H7 (cell line): ENCODE measurements around the gene PCDHA1. TPM values are rescaled to one million over a fixed set of nuclear protein-coding genes. Genes with fewer than 3 reads are reported as not detected.

Experiments used
- DNase-seq: peaks from one replicate; pipeline ENCODE4 v3.0.0; 2012
- H3K27me3 ChIP-seq: 2 replicates; pipeline ENCODE4 v1.6.0; 2011; ENCODE audit warnings: mild to moderate bottlenecking, low read length; ENCODE audit not compliant: control insufficient read depth, insufficient read depth
- H3K36me3 ChIP-seq: replicated peaks from 2 replicates; pipeline ENCODE4 v1.5.1; 2011; ENCODE audit warnings: low read length; ENCODE audit not compliant: control insufficient read depth, insufficient read depth
- H3K4me3 ChIP-seq: 2 replicates; pipeline ENCODE4 v1.5.1; 2011; ENCODE audit warnings: low read depth, mild to moderate bottlenecking, control low read depth, low read length, moderate library complexity; ENCODE audit not compliant: insufficient read depth
- total RNA-seq: library from RNA; depleted of rRNA; stranded (reverse); fragments of >200 nt; shearing (Covaris generic); gene quantifications from 2 replicates; pipeline ENCODE4 v1.2.3, GENCODE V29; 2014

The PCDHA1 gene
- total RNA-seq, 1 experiment from 2014 or later: not detected

GRCh38 chr5:140966293-140967225 is 180.6 kb downstream of the PCDHA1 start, which contains the start of gene PCDHAC2:
Gene PCDHAC2 (plus strand): TSS chr5:140966476. CDS start chr5:140966767, 291 bp downstream.
- DNase-seq: peak; percentile 78
- peaks cover 15% of the 10 kb centered on the region for H3K27me3 ChIP-seq
- peak within 1 kb of the TSS; percentile 75 for H3K4me3 ChIP-seq
- H3K36me3 ChIP-seq: no peaks in the 10 kb centered on the region

- DNase-seq: peak; percentile 19
- Histone ChIP-seq H3K4me3 (peak overlapping the region; percentile 75), H3K36me3 (no peaks in the 10 kb centered on the region), H3K27me3 (peaks cover 15% of the 10 kb centered on the region)
Measured at GRCh38 chr5:140967226-140967893, 181.4 kb downstream of the PCDHA1 start.

- no peak for DNase-seq
- H3K36me3 ChIP-seq: no peaks in the 10 kb centered on the region
- peaks cover 15% of the 10 kb centered on the region for H3K27me3 ChIP-seq
- H3K4me3 ChIP-seq: no peak overlapping the region
Measured at GRCh38 chr5:140969880-140970279, 183.9 kb downstream of the PCDHA1 start.

GRCh38 chr5:140973550-140973949 is 187.6 kb downstream of the PCDHA1 start:
- H3K4me3 ChIP-seq: no peak overlapping the region
- no peaks in the 10 kb centered on the region for H3K36me3 ChIP-seq
- no peaks in the 10 kb centered on the region for H3K27me3 ChIP-seq
- no peak for DNase-seq

GRCh38 chr5:140977003-140977402 is 191.1 kb downstream of the PCDHA1 start:
- no peak overlapping the region for H3K4me3 ChIP-seq
- H3K27me3 ChIP-seq: no peaks in the 10 kb centered on the region
- H3K36me3 ChIP-seq: no peaks in the 10 kb centered on the region
- no peak for DNase-seq

- no peaks in the 10 kb centered on the region for H3K27me3 ChIP-seq
- no peaks in the 10 kb centered on the region for H3K36me3 ChIP-seq
- no peak for DNase-seq
- no peak overlapping the region for H3K4me3 ChIP-seq
Measured at GRCh38 chr5:140978260-140978659, 192.3 kb downstream of the PCDHA1 start.

- Histone ChIP-seq H3K27me3 (no peaks in the 10 kb centered on the region), H3K36me3 (no peaks in the 10 kb centered on the region), H3K4me3 (no peak overlapping the region)
- no peak for DNase-seq
Measured at GRCh38 chr5:140978983-140979382, 193.0 kb downstream of the PCDHA1 start.

GRCh38 chr5:140982083-140982716 is 196.3 kb downstream of the PCDHA1 start:
- Histone ChIP-seq H3K4me3 (no peak overlapping the region), H3K36me3 (no peaks in the 10 kb centered on the region), H3K27me3 (no peaks in the 10 kb centered on the region)
- DNase-seq: no peak

GRCh38 chr5:140986117-140986521 is 200.2 kb downstream of the PCDHA1 start:
- Histone ChIP-seq H3K36me3 (no peaks in the 10 kb centered on the region), H3K4me3 (no peak overlapping the region), H3K27me3 (no peaks in the 10 kb centered on the region)
- peak; percentile 23 for DNase-seq

GRCh38 chr5:140988100-140988499 is 202.2 kb downstream of the PCDHA1 start:
- Histone ChIP-seq H3K4me3 (no peak overlapping the region), H3K27me3 (no peaks in the 10 kb centered on the region), H3K36me3 (no peaks in the 10 kb centered on the region)
- no peak for DNase-seq

- no peak overlapping the region for H3K4me3 ChIP-seq
- no peaks in the 10 kb centered on the region for H3K27me3 ChIP-seq
- no peak for DNase-seq
- H3K36me3 ChIP-seq: no peaks in the 10 kb centered on the region
Measured at GRCh38 chr5:140988608-140989007, 202.7 kb downstream of the PCDHA1 start.

- Histone ChIP-seq H3K4me3 (no peak overlapping the region), H3K27me3 (no peaks in the 10 kb centered on the region), H3K36me3 (no peaks in the 10 kb centered on the region)
- DNase-seq: no peak
Measured at GRCh38 chr5:140989254-140990020, 203.5 kb downstream of the PCDHA1 start.

GRCh38 chr5:140992828-140993227 is 206.9 kb downstream of the PCDHA1 start:
- Histone ChIP-seq H3K27me3 (no peaks in the 10 kb centered on the region), H3K4me3 (no peak overlapping the region), H3K36me3 (no peaks in the 10 kb centered on the region)
- DNase-seq: no peak

- no peaks in the 10 kb centered on the region for H3K27me3 ChIP-seq
- DNase-seq: no peak
- no peaks in the 10 kb centered on the region for H3K36me3 ChIP-seq
- H3K4me3 ChIP-seq: no peak overlapping the region
Measured at GRCh38 chr5:140996060-140996459, 210.1 kb downstream of the PCDHA1 start.
